DND-41 (cell line): ENCODE data around the gene DYRK2.

ENCODE experiments used
- ATAC-seq: fragments of 200-7000 bp; cut with Tn5 transposase; 3 replicates; pipeline ENCODE4 v1.9.1; 2021; ENCODE audit warnings: low read depth; ENCODE audit not compliant: insufficient read depth
- DNase-seq: peaks from one replicate; pipeline ENCODE4 v3.0.0-alpha.2; 2020
- H2AFZ ChIP-seq: 2 replicates; pipeline ENCODE4 v1.6.0; 2012; ENCODE audit warnings: low read depth, low read length
- H3K27ac ChIP-seq: 2 replicates; pipeline ENCODE4 v1.5.1; 2012; ENCODE audit warnings: low read length, inconsistent platforms
- H3K27me3 ChIP-seq: fragments of 200-600 bp; sonication (generic); 2 replicates; pipeline ENCODE4 v1.6.0; 2012; ENCODE audit warnings: low read length, mild to moderate bottlenecking, inconsistent platforms; ENCODE audit not compliant: insufficient read depth, poor library complexity
- H3K36me3 ChIP-seq: 2 replicates; pipeline ENCODE4 v1.5.1; 2012; ENCODE audit warnings: low read length, inconsistent platforms; ENCODE audit not compliant: insufficient read depth
- H3K4me1 ChIP-seq: 2 replicates; pipeline ENCODE4 v1.5.1; 2012; ENCODE audit warnings: mild to moderate bottlenecking, low read length; ENCODE audit not compliant: insufficient read depth
- H3K4me2 ChIP-seq: 2 replicates; pipeline ENCODE4 v1.6.0; 2012; ENCODE audit warnings: mild to moderate bottlenecking, moderate library complexity, low read length, inconsistent platforms; ENCODE audit not compliant: insufficient read depth
- H3K4me3 ChIP-seq, 2 experiments: fragments of 200-600 bp in 1 of 2; shearing (Covaris generic) in 1 of 2; 2 replicates each; pipeline ENCODE4 v1.5.1; 2012 to 2016; ENCODE audit warnings: inconsistent platforms in 2 of 2, low read length in 2 of 2, mild to moderate bottlenecking in 2 of 2, low read depth in 1 of 2, moderate library complexity in 1 of 2
- H3K79me2 ChIP-seq: 2 replicates; pipeline ENCODE4 v1.6.0; 2012; ENCODE audit warnings: low read length, inconsistent platforms; ENCODE audit not compliant: insufficient read depth
- H3K9ac ChIP-seq: 2 replicates; pipeline ENCODE4 v1.6.0; 2012; ENCODE audit warnings: low read depth, mild to moderate bottlenecking, inconsistent platforms, low read length, moderate library complexity
- H3K9me3 ChIP-seq: 2 replicates; pipeline ENCODE4 v1.5.1; 2012; ENCODE audit warnings: low read length, moderate library complexity, mild to moderate bottlenecking, inconsistent platforms; ENCODE audit not compliant: insufficient read depth, severe bottlenecking
- H4K20me1 ChIP-seq: 2 replicates; pipeline ENCODE4 v1.6.0; 2012; ENCODE audit warnings: low read length; ENCODE audit not compliant: insufficient read depth
- EZH2 ChIP-seq: IDR thresholded peaks from 3 replicates; pipeline ENCODE4 v1.6.1; 2012; ENCODE audit warnings: borderline replicate concordance, low read depth, mild to moderate bottlenecking, moderate library complexity, low read length, inconsistent platforms; ENCODE audit not compliant: severe bottlenecking
- TF ChIP-seq, protein P1 (sequence below): IDR thresholded peaks from 2 replicates; pipeline ENCODE4 v1.5.1; 2012; ENCODE audit warnings: borderline replicate concordance, low read length, moderate library complexity, mild to moderate bottlenecking; ENCODE audit not compliant: poor library complexity, severe bottlenecking; ENCODE audit errors: extremely low read depth

The DYRK2 gene

DNA sequence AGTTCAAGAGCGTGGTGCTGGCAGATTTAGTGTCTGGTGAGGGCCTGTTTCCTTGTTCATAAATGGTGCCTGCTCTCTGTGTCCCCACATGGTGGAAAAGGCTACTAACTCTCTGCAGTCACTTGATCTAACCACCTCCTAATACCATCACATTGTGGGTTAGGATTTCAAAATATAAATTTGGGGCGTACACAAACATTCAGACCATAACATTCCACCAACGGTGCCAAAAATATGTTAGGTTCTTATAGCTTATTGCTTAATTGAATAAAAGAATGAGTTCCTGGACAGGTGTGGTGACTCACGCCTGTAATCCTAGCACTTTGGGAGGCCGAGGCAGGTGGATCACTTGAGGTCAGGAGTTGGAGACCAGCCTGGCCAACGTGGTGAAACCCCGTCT lies 3.4 kb upstream of the DYRK2 start:
- no peak overlapping the region for H3K27ac ChIP-seq

DNA sequence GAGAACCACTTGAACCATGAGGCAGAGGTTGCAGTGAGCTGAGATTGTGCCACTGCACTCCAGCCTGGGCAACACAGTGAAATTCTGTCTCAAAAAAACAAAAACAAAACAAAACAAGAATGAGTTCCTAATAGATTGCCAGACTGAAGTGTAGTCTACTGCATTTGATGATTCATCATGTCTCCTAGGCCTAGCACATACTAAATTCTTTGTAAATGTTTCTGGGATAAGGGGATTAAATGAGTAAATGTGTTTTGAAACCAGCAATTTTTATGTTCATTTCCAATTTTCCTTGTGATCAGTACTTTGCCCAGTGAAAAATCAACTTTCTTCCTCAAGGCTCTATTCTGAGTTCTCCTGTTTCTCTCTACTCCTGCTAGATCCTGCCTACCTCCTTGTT lies 2.9 kb upstream of the DYRK2 start:
- DNase-seq = no peak
- no peak overlapping the region for H3K4me3 ChIP-seq
- TF ChIP-seq EZH2 = no peak
- TF ChIP-seq, protein P1, sequence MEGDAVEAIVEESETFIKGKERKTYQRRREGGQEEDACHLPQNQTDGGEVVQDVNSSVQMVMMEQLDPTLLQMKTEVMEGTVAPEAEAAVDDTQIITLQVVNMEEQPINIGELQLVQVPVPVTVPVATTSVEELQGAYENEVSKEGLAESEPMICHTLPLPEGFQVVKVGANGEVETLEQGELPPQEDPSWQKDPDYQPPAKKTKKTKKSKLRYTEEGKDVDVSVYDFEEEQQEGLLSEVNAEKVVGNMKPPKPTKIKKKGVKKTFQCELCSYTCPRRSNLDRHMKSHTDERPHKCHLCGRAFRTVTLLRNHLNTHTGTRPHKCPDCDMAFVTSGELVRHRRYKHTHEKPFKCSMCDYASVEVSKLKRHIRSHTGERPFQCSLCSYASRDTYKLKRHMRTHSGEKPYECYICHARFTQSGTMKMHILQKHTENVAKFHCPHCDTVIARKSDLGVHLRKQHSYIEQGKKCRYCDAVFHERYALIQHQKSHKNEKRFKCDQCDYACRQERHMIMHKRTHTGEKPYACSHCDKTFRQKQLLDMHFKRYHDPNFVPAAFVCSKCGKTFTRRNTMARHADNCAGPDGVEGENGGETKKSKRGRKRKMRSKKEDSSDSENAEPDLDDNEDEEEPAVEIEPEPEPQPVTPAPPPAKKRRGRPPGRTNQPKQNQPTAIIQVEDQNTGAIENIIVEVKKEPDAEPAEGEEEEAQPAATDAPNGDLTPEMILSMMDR = no peak

More for the DNA sequence above, 3.4 kb upstream of the DYRK2 start:
- Histone ChIP-seq H3K36me3 (peaks cover 8% of the 10 kb centered on the region; the same call in 1 of the 2 replicates), H3K4me3 (no peak overlapping the region), H3K4me1 (peaks cover 11% of the 10 kb centered on the region), H3K79me2 (peaks cover 15% of the 10 kb centered on the region), H3K9me3 (no peaks in the 10 kb centered on the region), H3K9ac (no peak overlapping the region), H4K20me1 (peaks cover 3% of the 10 kb centered on the region; the same call in 1 of the 2 replicates), H3K4me2 (no peak overlapping the region), H2AFZ (no peak overlapping the region), H3K27me3 (no peaks in the 10 kb centered on the region)
- DNase-seq = no peak
- ATAC-seq = no peak
- TF ChIP-seq, protein P1 = no peak
- no peak for TF ChIP-seq EZH2

DNA sequence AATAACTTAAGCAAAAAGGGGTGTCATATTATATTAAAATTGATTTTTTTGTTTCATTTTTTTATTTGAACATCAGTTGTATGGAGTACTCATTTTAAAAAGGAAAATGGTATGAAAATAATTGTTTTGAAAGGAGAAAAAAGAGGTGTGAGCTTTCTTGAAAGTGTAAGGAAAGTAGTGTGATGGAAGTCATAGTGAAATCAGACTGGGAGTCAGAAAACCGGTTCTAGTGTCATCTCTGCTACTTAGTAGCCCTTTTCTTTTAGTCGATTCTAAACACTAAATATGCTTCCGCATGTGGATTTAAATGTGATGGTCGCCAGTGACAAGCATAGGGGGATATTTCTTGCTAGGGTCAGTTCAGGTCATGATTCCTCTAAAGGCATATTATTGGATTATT lies 1.8 kb upstream of the DYRK2 start:
- H3K4me3 ChIP-seq = no peak overlapping the region
- peaks cover 27% of the 10 kb centered on the region for H3K4me1 ChIP-seq
- H3K4me2 ChIP-seq = no peak overlapping the region
- ATAC-seq (no peak), DNase-seq (no peak)
- H3K27me3 ChIP-seq = no peaks in the 10 kb centered on the region
- H2AFZ ChIP-seq = no peak overlapping the region
- H4K20me1 ChIP-seq = peaks cover 19% of the 10 kb centered on the region
- no peak overlapping the region for H3K27ac ChIP-seq
- H3K79me2 ChIP-seq = peaks cover 31% of the 10 kb centered on the region
- peaks cover 22% of the 10 kb centered on the region for H3K36me3 ChIP-seq
- no peak overlapping the region for H3K9ac ChIP-seq
- TF ChIP-seq EZH2 = no peak
- TF ChIP-seq, protein P1 = no peak
- H3K9me3 ChIP-seq = no peaks in the 10 kb centered on the region

More for the DNA sequence above, 2.9 kb upstream of the DYRK2 start:
- no peak overlapping the region for H2AFZ ChIP-seq
- no peak for ATAC-seq
- no peaks in the 10 kb centered on the region for H3K9me3 ChIP-seq
- H3K4me2 ChIP-seq = no peak overlapping the region
- H3K36me3 ChIP-seq = peaks cover 12% of the 10 kb centered on the region; the same call in 1 of the 2 replicates
- peaks cover 8% of the 10 kb centered on the region for H4K20me1 ChIP-seq
- peaks cover 20% of the 10 kb centered on the region for H3K79me2 ChIP-seq
- no peak overlapping the region for H3K9ac ChIP-seq
- H3K4me1 ChIP-seq = peaks cover 15% of the 10 kb centered on the region
- H3K27ac ChIP-seq = no peak overlapping the region
- H3K27me3 ChIP-seq = no peaks in the 10 kb centered on the region
